Adrenal gland (tissue), 12 donors: ENCODE measurements around the gene MTHFD2L. TPM values are rescaled to one million over a fixed set of nuclear protein-coding genes. Genes with fewer than 3 reads are reported as not detected.
"Not testable (repeated sequence)": the region's sequence is repeated elsewhere in the genome, so short reads cannot be mapped to it uniquely, and the experiment has no call there.

Source experiments
- DNase-seq, 7 donors: peaks; one replicate each; pipeline ENCODE4 v3.0.0-alpha.2; 2019 to 2020
- H3K27ac ChIP-seq, 5 donors: fragments of 200-600 bp; sonication (generic) in 4 of 5; 1 replicate in 3 of 5; 2 replicates in 2 of 5; pipeline versions ENCODE4 v1.5.1 to v1.8.0; 2016 to 2020; ENCODE audit warnings: mild to moderate bottlenecking in 1 of 5
- H3K27me3 ChIP-seq: fragments of 200-600 bp; 2 replicates; pipeline ENCODE4 v1.8.0; 2021
- H3K36me3 ChIP-seq, 2 donors: fragments of 200-600 bp; replicated peaks in 1 of 2; 1 replicate in 1 of 2; 2 replicates in 1 of 2; pipeline versions ENCODE4 v1.5.1 to v1.8.0; 2018 to 2022
- H3K4me1 ChIP-seq, 2 donors: fragments of 200-600 bp; replicated peaks in 1 of 2; 1 replicate in 1 of 2; 2 replicates in 1 of 2; pipeline versions ENCODE4 v1.5.1 to v1.8.0; 2018 to 2021
- H3K4me3 ChIP-seq, 4 donors: fragments of 200-600 bp; sonication (generic) in 3 of 4; one replicate each; pipeline ENCODE4 v1.5.1; 2016 to 2018
- H3K9me3 ChIP-seq, 3 donors: fragments of 200-600 bp; sonication (generic) in 1 of 3; replicated peaks in 1 of 3; 1 replicate in 2 of 3; 2 replicates in 1 of 3; pipeline versions ENCODE4 v1.5.1 to v1.8.0; 2016 to 2021
- CTCF ChIP-seq, 6 experiments: fragments of 450-650 bp in 4 of 6; fragments of 200-600 bp in 2 of 6; sonication (generic) in 1 of 6; IDR thresholded peaks; 1 replicate in 5 of 6; 2 replicates in 1 of 6; pipeline versions ENCODE4 v1.5.1 to v1.8.0; 2016 to 2021; ENCODE audit warnings: antibody characterized with exemption in 6 of 6, mild to moderate bottlenecking in 2 of 6, moderate library complexity in 1 of 6
- POLR2A ChIP-seq, 2 donors: fragments of 450-650 bp; IDR thresholded peaks; one replicate each; pipeline ENCODE4 v1.6.1; 2017; ENCODE audit warnings: antibody characterized with exemption in 2 of 2, mild to moderate bottlenecking in 2 of 2, moderate library complexity in 1 of 2
- WGBS, 4 donors: extraction: QIAGEN DNeasy Blood & Tissue Kit in 2 of 4; methylation state at CpG; one replicate each; pipeline versions ENCODE4 v1.1.5 to v1.1.7; 2013 to 2017; 5-methylcytosine and 5-hydroxymethylcytosine counted together
- intact Hi-C, 2 donors: fragments of 100-400 bp; cut with DNase I; formaldehyde crosslinking; loops; one replicate each; pipeline versions ENCODE4 v1.14.1 to v1.15.0; 2022 to 2023
- polyA plus RNA-seq, 3 donors: library from polyadenylated mRNA; stranded (reverse); fragments of 200-250 nt in 2 of 3; fragments of 350-450 nt in 1 of 3; fragmentation: Illumina TruSeq in 1 of 3; extraction: RNeasy Lipid Tissue Mini Kit (QIAGEN cat#74804) in 1 of 3; gene quantifications; one replicate each; pipeline ENCODE4 v1.2.3, GENCODE V29; 2013 to 2014
- total RNA-seq, 9 donors: library from RNA; depleted of rRNA in 4 of 9; stranded (reverse); fragments of >200 nt in 4 of 9; fragments of 120-200 nt in 1 of 9; fragmentation: NEBNext Ultra II Directional in 1 of 9; extraction: Animal tissue kit (Norgen Biotek cat#: 25700) in 1 of 9; gene quantifications; one replicate each; pipeline versions ENCODE4 v1.1.0 to v1.2.4, GENCODE V29; 2013 to 2023
- donor health status: healthy with polysubstance abuse.
- donor health status: Bipolar disorder and iron deficiency.
- donor health status: DM: yes; HTN: yes; CAD: no.
- donor health status: DM: no; HTN: no; CAD: no.
- donor health status: DM: no; HTN: no; CAD: no.
- donor health status: DM: yes; HTN: yes; CAD: no.

MTHFD2L gene
- total and polyA plus RNA-seq, 12 donors: 9.8 to 38.2 (median 15.9) TPM

GRCh38 chr4:74205559-74205958 is 47.6 kb downstream of the MTHFD2L start:
- Histone ChIP-seq H3K4me3 (no peak overlapping the region), H3K36me3 (no peaks in the 10 kb centered on the region), H3K27ac (no peak overlapping the region), H3K27me3 (no peaks in the 10 kb centered on the region), H3K4me1 (peaks cover 0 to 14% of the 10 kb centered on the region in 2 donors), H3K9me3 (no peaks in the 10 kb centered on the region)
- no peak for DNase-seq
- TF ChIP-seq POLR2A (IDR thresholded peaks at IDR 0.05) (no peak), CTCF (IDR thresholded peaks at IDR 0.05) (no peak)
- intact Hi-C loops: no loop called here

- WGBS, 4 donors: 28 to 44% (median 39%) methylated on average over 3 of the region's 3 CpGs
- peak in 3 of 7 donors; percentile 9 to 29 (median 18) for DNase-seq
- no peak overlapping the region for H3K4me3 ChIP-seq
These were observed 48.3 kb downstream of the MTHFD2L start for GRCh38 chr4:74206088-74206825.

GRCh38 chr4:74214457-74215159 is 56.7 kb downstream of the MTHFD2L start:
- DNase-seq, H3K27ac ChIP-seq, intact Hi-C loops, H3K27me3 ChIP-seq, H3K4me3 ChIP-seq, H3K4me1 ChIP-seq, H3K36me3 ChIP-seq, H3K9me3 ChIP-seq: not testable (repeated sequence)
- 80 to 95% (median 93%) methylated on average over 6 to 7 of the region's 7 CpGs for WGBS, 4 donors

More at GRCh38 chr4:74206088-74206825, 48.3 kb downstream of the MTHFD2L start:
- intact Hi-C loops: no loop called here
- H3K36me3 ChIP-seq: no peaks in the 10 kb centered on the region
- H3K27me3 ChIP-seq: no peaks in the 10 kb centered on the region
- TF ChIP-seq CTCF (IDR thresholded peaks at IDR 0.05) (no peak), POLR2A (IDR thresholded peaks at IDR 0.05) (no peak)
- H3K9me3 ChIP-seq: no peaks in the 10 kb centered on the region
- peak overlapping the region in 2 of 5 donors; percentile 13 to 39 for H3K27ac ChIP-seq
- H3K4me1 ChIP-seq: peaks cover 0 to 14% of the 10 kb centered on the region in 2 donors

GRCh38 chr4:74215236-74215635 is 57.3 kb downstream of the MTHFD2L start:
- intact Hi-C loops, H3K27ac ChIP-seq: not testable (repeated sequence)
- WGBS, 4 donors: 96 to 98% (median 97%) methylated on average over 7 of the region's 7 CpGs

GRCh38 chr4:74217365-74217764 is 59.4 kb downstream of the MTHFD2L start:
- Histone ChIP-seq H3K4me1 (no peaks in the 10 kb centered on the region), H3K9me3 (no peaks in the 10 kb centered on the region), H3K36me3 (no peaks in the 10 kb centered on the region), H3K27me3 (no peaks in the 10 kb centered on the region), H3K4me3 (no peak overlapping the region), H3K27ac (no peak overlapping the region)
- WGBS, 4 donors: 58 to 79% (median 73%) methylated on average over 3 of the region's 3 CpGs
- TF ChIP-seq POLR2A (IDR thresholded peaks at IDR 0.05): no peak
- TF ChIP-seq CTCF (IDR thresholded peaks at IDR 0.05): no peak
- DNase-seq: no peak
- intact Hi-C loops: no loop called here

More at GRCh38 chr4:74215236-74215635, 57.3 kb downstream of the MTHFD2L start:
- not testable (repeated sequence) for H3K27me3 ChIP-seq, H3K4me1 ChIP-seq, H3K36me3 ChIP-seq, H3K4me3 ChIP-seq, H3K9me3 ChIP-seq, DNase-seq
